Ishikawa (cell line): ENCODE results near the gene FEZF2.

Experiments used
- CEBPB ChIP-seq: IDR thresholded peaks from 2 replicates; pipeline ENCODE4 v1.6.1; 2012
- CREB1 ChIP-seq: IDR thresholded peaks from 2 replicates; pipeline ENCODE4 v1.6.1; 2012; ENCODE audit warnings: low read depth
- EGR1 ChIP-seq: IDR thresholded peaks from 2 replicates; pipeline ENCODE4 v1.6.1; 2012
- EP300 ChIP-seq: IDR thresholded peaks from 2 replicates; pipeline ENCODE4 v1.6.1; 2012; ENCODE audit warnings: borderline replicate concordance
- FOXM1 ChIP-seq: IDR thresholded peaks from 2 replicates; pipeline ENCODE4 v1.6.1; 2012; ENCODE audit warnings: low read depth, borderline replicate concordance
- MAX ChIP-seq: IDR thresholded peaks from 2 replicates; pipeline ENCODE4 v1.6.1; 2012
- NFIC ChIP-seq: IDR thresholded peaks from 2 replicates; pipeline ENCODE4 v1.6.1; 2012
- RAD21 ChIP-seq: IDR thresholded peaks from 2 replicates; pipeline ENCODE4 v1.6.1; 2012; ENCODE audit warnings: low read depth
- REST ChIP-seq: IDR thresholded peaks from 2 replicates; pipeline ENCODE4 v1.6.1; 2012; ENCODE audit warnings: low read depth, mild to moderate bottlenecking
- TAF1 ChIP-seq: IDR thresholded peaks from 2 replicates; pipeline ENCODE4 v1.6.1; 2012; ENCODE audit warnings: low read depth, mild to moderate bottlenecking
- TCF12 ChIP-seq: IDR thresholded peaks from 2 replicates; pipeline ENCODE4 v1.6.1; 2012; ENCODE audit warnings: low read depth
- TEAD4 ChIP-seq: IDR thresholded peaks from 2 replicates; pipeline ENCODE4 v1.6.1; 2012
- USF1 ChIP-seq: IDR thresholded peaks from 2 replicates; pipeline ENCODE4 v1.6.1; 2012
- YY1 ChIP-seq: IDR thresholded peaks from 2 replicates; pipeline ENCODE4 v1.6.1; 2012; ENCODE audit warnings: low read depth
- ZBTB7A ChIP-seq: IDR thresholded peaks from 2 replicates; pipeline ENCODE4 v1.6.1; 2012; ENCODE audit warnings: low read depth

The FEZF2 gene

GRCh38 chr3:62373215-62373614 lies at the start of gene FEZF2:
Gene FEZF2 (minus strand): TSS chr3:62373550. CDS start chr3:62372868, 682 bp downstream.
- TF ChIP-seq USF1, result no peak
- TF ChIP-seq NFIC, result no peak
- no peak for TF ChIP-seq CEBPB
- TF ChIP-seq YY1, result no peak
- TF ChIP-seq FOXM1, result no peak
- no peak for TF ChIP-seq REST
- no peak for TF ChIP-seq TCF12
- no peak for TF ChIP-seq MAX
- TF ChIP-seq ZBTB7A, result no peak
- no peak for TF ChIP-seq EGR1
- no peak for TF ChIP-seq TEAD4
- TF ChIP-seq CREB1, result no peak
- TF ChIP-seq EP300, result no peak
- no peak for TF ChIP-seq TAF1
- no peak for TF ChIP-seq RAD21

GRCh38 chr3:62421207-62421606 lies 47.9 kb upstream of the FEZF2 start:
- TF ChIP-seq TCF12 (no peak), FOXM1 (no peak), NFIC (no peak), CEBPB (no peak), MAX (no peak), EP300 (no peak), REST (no peak), TEAD4 (no peak), EGR1 (no peak), ZBTB7A (no peak), YY1 (no peak), CREB1 (no peak), TAF1 (no peak), USF1 (no peak)

GRCh38 chr3:62416144-62416543 lies 42.8 kb upstream of the FEZF2 start:
- TF ChIP-seq NFIC (no peak), USF1 (no peak), RAD21 (no peak), TCF12 (no peak), YY1 (no peak), FOXM1 (no peak), MAX (no peak), TEAD4 (no peak), REST (no peak), CREB1 (no peak), ZBTB7A (no peak)

GRCh38 chr3:62415312-62415801 lies 42.0 kb upstream of the FEZF2 start:
- TF ChIP-seq TCF12 (no peak), CEBPB (no peak), RAD21 (no peak), MAX (no peak), ZBTB7A (no peak), YY1 (no peak), EP300 (no peak), TEAD4 (no peak), USF1 (no peak), REST (no peak), FOXM1 (no peak), CREB1 (no peak)
